GM10266 (cell line): Measurements from ENCODE around the gene OOEP.
"Not testable (repeated sequence)": the region's sequence is repeated elsewhere in the genome, so short reads cannot be mapped to it uniquely, and the experiment has no call there.

Source experiments
- DNase-seq: peaks from one replicate; pipeline ENCODE4 v3.0.0; 2012; ENCODE audit errors: extremely low spot score
- TF ChIP-seq, protein P1 (sequence below): IDR thresholded peaks from 2 replicates; pipeline ENCODE4 v1.5.1; 2012; ENCODE audit warnings: mild to moderate bottlenecking, low read depth; ENCODE audit not compliant: control insufficient read depth, insufficient read depth; ENCODE audit errors: missing control alignments

OOEP gene

GRCh38 chr6:73393278-73393677 is 23.6 kb upstream of the OOEP start:
- DNase-seq: no peak
- TF ChIP-seq, protein P1, sequence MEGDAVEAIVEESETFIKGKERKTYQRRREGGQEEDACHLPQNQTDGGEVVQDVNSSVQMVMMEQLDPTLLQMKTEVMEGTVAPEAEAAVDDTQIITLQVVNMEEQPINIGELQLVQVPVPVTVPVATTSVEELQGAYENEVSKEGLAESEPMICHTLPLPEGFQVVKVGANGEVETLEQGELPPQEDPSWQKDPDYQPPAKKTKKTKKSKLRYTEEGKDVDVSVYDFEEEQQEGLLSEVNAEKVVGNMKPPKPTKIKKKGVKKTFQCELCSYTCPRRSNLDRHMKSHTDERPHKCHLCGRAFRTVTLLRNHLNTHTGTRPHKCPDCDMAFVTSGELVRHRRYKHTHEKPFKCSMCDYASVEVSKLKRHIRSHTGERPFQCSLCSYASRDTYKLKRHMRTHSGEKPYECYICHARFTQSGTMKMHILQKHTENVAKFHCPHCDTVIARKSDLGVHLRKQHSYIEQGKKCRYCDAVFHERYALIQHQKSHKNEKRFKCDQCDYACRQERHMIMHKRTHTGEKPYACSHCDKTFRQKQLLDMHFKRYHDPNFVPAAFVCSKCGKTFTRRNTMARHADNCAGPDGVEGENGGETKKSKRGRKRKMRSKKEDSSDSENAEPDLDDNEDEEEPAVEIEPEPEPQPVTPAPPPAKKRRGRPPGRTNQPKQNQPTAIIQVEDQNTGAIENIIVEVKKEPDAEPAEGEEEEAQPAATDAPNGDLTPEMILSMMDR: no peak

- DNase-seq: not testable (repeated sequence)
These were observed 22.5 kb upstream of the OOEP start for GRCh38 chr6:73392188-73392587.

DNA sequence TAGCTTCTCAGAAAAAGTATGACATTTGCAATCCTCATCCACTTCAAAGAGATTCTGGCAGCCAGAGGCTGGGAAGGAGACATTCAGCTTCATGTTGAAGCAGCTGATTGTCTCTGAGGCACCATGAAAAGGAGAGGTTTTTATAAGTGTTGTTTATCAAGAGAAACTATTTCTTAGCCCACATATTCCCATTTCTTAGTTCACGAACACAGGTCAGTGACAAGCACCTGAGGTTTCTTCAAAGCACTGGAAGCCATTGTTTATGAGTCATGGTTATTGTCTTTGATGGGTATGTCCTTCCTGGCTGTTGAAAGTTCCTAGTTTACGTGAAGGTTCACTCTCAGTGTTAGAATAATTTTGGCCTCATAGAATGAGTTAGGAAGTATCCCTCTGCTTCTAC is 22.0 kb upstream of the OOEP start:
- TF ChIP-seq, protein P1: no peak
- no peak for DNase-seq

DNA sequence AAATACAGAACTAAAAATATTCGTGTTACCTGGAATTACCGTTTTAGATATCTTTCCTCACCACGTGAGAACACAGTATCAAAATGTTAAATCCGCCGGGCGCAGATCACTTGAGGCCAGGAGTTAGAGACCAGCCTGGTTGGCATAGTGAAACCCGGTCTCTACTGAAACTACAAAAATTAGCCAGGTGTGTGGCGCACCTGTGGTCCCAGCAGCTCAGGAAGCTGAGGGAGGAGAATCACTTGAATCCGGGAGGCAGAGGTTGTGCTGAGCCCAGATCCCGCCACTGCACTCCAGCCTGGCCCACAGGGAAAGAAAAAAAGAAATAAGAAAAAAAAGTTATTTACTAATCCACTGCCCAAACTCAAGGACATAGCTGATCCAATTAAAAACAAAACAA is 20.2 kb upstream of the OOEP start:
- DNase-seq: no peak

DNA sequence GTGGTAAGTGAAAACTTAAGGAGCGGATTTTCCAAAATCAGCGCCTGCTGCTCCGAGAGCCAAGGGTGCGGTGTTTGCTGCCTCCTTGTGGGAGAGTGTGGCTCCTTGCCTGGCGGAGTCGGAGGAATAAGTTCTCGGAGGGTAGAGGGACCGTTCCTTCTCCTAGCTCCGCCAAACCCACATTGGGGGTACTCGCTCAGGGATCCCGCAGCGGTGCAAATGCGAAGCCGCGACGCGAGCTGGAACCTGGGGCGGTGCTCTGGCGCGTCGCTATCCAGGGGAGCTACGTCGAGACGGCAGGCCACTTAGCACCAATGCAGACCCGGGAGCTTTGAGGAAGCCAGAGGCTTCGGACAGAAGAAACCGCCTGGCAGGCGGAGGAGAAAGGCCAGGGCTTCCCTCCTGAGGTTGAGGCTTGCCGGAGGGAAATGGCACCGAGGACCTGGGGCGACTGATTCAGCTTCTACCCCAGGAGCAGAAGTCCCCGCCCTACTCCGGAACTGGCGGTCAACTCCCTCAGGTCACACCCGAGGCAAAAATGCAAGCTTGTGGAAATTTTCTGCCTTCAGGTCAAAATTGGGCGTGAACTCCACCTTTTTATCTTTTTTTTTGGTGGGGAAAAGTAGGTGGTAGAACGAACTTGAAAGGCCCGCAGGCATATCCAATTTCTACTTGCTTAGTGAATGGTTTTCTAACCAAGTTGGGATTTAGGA is 19.3 kb upstream of the OOEP start:
- peak; percentile 65 for DNase-seq
- TF ChIP-seq, protein P1: peak; percentile 66

More for the DNA sequence above, 20.2 kb upstream of the OOEP start:
- TF ChIP-seq, protein P1: no peak

GRCh38 chr6:73388433-73388799 is 18.7 kb upstream of the OOEP start:
- TF ChIP-seq, protein P1: no peak

GRCh38 chr6:73382462-73383113 is 12.9 kb upstream of the OOEP start:
- no peak for DNase-seq
- TF ChIP-seq, protein P1: no peak

More at GRCh38 chr6:73388433-73388799, 18.7 kb upstream of the OOEP start:
- DNase-seq: no peak

DNA sequence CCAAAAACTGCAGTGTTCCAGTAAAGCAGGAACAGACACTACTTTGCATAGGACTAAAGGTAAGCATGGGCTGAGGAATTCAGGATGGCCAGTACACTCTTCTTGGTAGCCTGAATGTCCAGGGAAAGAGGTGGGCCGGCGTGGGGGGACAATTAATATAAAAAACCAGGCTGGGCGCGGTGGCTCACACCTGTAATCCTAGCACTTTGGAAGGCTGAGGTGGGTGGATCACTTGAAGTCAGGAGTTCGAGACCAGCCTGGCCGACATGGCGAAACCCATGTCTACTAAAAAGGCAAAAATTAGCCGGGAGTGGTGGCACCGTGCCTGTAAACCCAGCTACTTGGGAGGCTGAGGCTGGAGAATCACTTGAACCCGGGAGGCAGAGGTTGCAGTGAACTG is 11.8 kb upstream of the OOEP start:
- not testable (repeated sequence) for DNase-seq
